ENCODE data around the gene NBAS. TPM values are rescaled to one million over a fixed set of nuclear protein-coding genes. Genes with fewer than 3 reads are reported as not detected.
"Not testable (repeated sequence)": the region's sequence is repeated elsewhere in the genome, so short reads cannot be mapped to it uniquely, and the experiment has no call there.

The NBAS gene
- total and polyA plus RNA-seq, 10 of the 15 experiments (the other 5 are each of a cell fraction or from before 2014, with no cell fraction given) = 4.3 to 32.7 (median 20.8) TPM

- H3K27ac ChIP-seq (ENCODE audit: control insufficient read depth, insufficient read depth) = no peak overlapping the region
- no peak overlapping the region for H2AFZ ChIP-seq (ENCODE audit: control insufficient read depth, low read depth, low read length)
- no peak for DNase-seq (ENCODE audit: low read depth, low spot score)
- ChIA-PET RAD21 (ENCODE audit: unreplicated experiment) (no interaction called here), CTCF (no interaction called here), SMC1A (ENCODE audit: uncharacterized antibody, unreplicated experiment) (no interaction called here), POLR2A (no interaction called here)
- in situ Hi-C loops (cut with MboI) = no loop called here
- 90% methylated on average over 6 of the region's 6 CpGs for WGBS (ENCODE audit: insufficient coverage, insufficient replicate concordance, low lambda C conversion rate, missing lambda C conversion rate)
- no peak overlapping the region for H3K9ac ChIP-seq (ENCODE audit: control insufficient read depth, insufficient read depth, low read length)
- H3K79me2 ChIP-seq (ENCODE audit: control insufficient read depth, insufficient read depth, low read length) = no peaks in the 10 kb centered on the region
- TF ChIP-seq GABPA (IDR thresholded peaks at IDR 0.05; ENCODE audit: low read depth) (no peak), MEF2B (IDR thresholded peaks at IDR 0.05; ENCODE audit: partially characterized antibody, poor library complexity, severe bottlenecking) (no peak), NR2F1 (conservative IDR thresholded peaks at IDR 0.05) (no peak), TCF7 (IDR thresholded peaks at IDR 0.05; ENCODE audit: borderline replicate concordance) (no peak), TAF1 (IDR thresholded peaks at IDR 0.05; ENCODE audit: borderline replicate concordance, low read depth, low read length) (no peak), ZNF687 (IDR thresholded peaks at IDR 0.05) (no peak), HDGF (IDR thresholded peaks at IDR 0.05) (no peak), NFYA (IDR thresholded peaks at IDR 0.05; ENCODE audit: borderline replicate concordance, low read depth, low read length) (no peak), ESRRA (IDR thresholded peaks at IDR 0.05; ENCODE audit: low read length) (no peak), BCL3 (IDR thresholded peaks at IDR 0.05; ENCODE audit: borderline replicate concordance, insufficient read depth, low read depth, low read length, poor library complexity, severe bottlenecking) (no peak)
- no peaks in the 10 kb centered on the region for H4K20me1 ChIP-seq (ENCODE audit: control insufficient read depth, insufficient read depth)
- H3K36me3 ChIP-seq (ENCODE audit: control insufficient read depth in 2 of 2, insufficient read depth in 2 of 2, low read length in 1 of 2) = 0 out of 4 replicates have a peak, but pooled peaks cover 0 to 2% of the 10 kb centered on the region in 2 experiments
- no TSS peak for BruUV-seq (replicated peaks)
- H3K9me3 ChIP-seq (replicated peaks; ENCODE audit: control insufficient read depth, insufficient read depth, low read length) = no peaks in the 10 kb centered on the region; the same call in 2 of the 3 replicates
- intact Hi-C loops (cut with micrococcal nuclease; ENCODE audit: unreplicated experiment) = no loop called here
- no peaks in the 10 kb centered on the region for H3K4me1 ChIP-seq (ENCODE audit: control insufficient read depth, insufficient read depth, low read length)
- H3K4me3 ChIP-seq = no peak overlapping the region
- H3K27me3 ChIP-seq (replicated peaks in 1 of 2; ENCODE audit: control insufficient read depth in 2 of 2, insufficient read depth in 2 of 2, low read length in 1 of 2) = no peaks in the 10 kb centered on the region
- no peak for FAIRE-seq
- H3K4me2 ChIP-seq (ENCODE audit: control insufficient read depth, insufficient read depth) = no peak overlapping the region
- no peak for ATAC-seq
Observed at GRCh38 chr2:15212249-15212648, 348.9 kb downstream of the NBAS start.

- H2AFZ ChIP-seq (ENCODE audit: control insufficient read depth, low read depth, low read length); BruUV-seq (replicated peaks); H3K9me3 ChIP-seq (replicated peaks; ENCODE audit: control insufficient read depth, insufficient read depth, low read length); intact Hi-C loops (cut with micrococcal nuclease; ENCODE audit: unreplicated experiment); H3K4me3 ChIP-seq; POLR2A ChIA-PET; H4K20me1 ChIP-seq (ENCODE audit: control insufficient read depth, insufficient read depth); H3K4me1 ChIP-seq (ENCODE audit: control insufficient read depth, insufficient read depth, low read length); SMC1A ChIA-PET (ENCODE audit: uncharacterized antibody, unreplicated experiment); H3K9ac ChIP-seq (ENCODE audit: control insufficient read depth, insufficient read depth, low read length); in situ Hi-C loops (cut with MboI); H3K79me2 ChIP-seq (ENCODE audit: control insufficient read depth, insufficient read depth, low read length); RAD21 ChIA-PET (ENCODE audit: unreplicated experiment); DNase-seq (ENCODE audit: low read depth, low spot score); H3K27me3 ChIP-seq (replicated peaks in 1 of 2; ENCODE audit: control insufficient read depth in 2 of 2, insufficient read depth in 2 of 2, low read length in 1 of 2); FAIRE-seq; ATAC-seq; H3K4me2 ChIP-seq (ENCODE audit: control insufficient read depth, insufficient read depth); H3K27ac ChIP-seq (ENCODE audit: control insufficient read depth, insufficient read depth); H3K36me3 ChIP-seq (ENCODE audit: control insufficient read depth in 2 of 2, insufficient read depth in 2 of 2, low read length in 1 of 2): not testable (repeated sequence)
- 100% methylated on average over 1 of the region's 1 CpG for WGBS (ENCODE audit: insufficient coverage, insufficient replicate concordance, low lambda C conversion rate, missing lambda C conversion rate)
- CTCF ChIA-PET = interaction anchor here (0.6 to 0.9 kb wide), 2 partner anchors 27 to 367 kb away, joined by 3 read pairs; no protein-coding TSS in a partner anchor
Observed at GRCh38 chr2:15210542-15210941, 350.6 kb downstream of the NBAS start.

Measured in GM12878 (cell line).